H1 (cell line): ENCODE measurements around the gene DEPP1. TPM values are rescaled to one million over a fixed set of nuclear protein-coding genes. Genes with fewer than 3 reads are reported as not detected.

ENCODE experiments used
- CTCF ChIA-PET: fragments of 300-600 bp; sonication (Branson Sonifier 250); formaldehyde crosslinking; loops from one replicate; lab custom pipeline; 2021; ENCODE audit not compliant: partially characterized antibody; lab: Charles Lee
- POLR2A ChIA-PET: fragments of 300-600 bp; sonication (Branson Sonifier 250); formaldehyde crosslinking; loops from one replicate; lab custom pipeline; 2021; ENCODE audit warnings: inconsistent platforms; ENCODE audit not compliant: partially characterized antibody; lab: Charles Lee
- DNase-seq, 2 experiments: peaks; one replicate each; pipeline versions ENCODE4 v3.0.0 to v3.0.0-alpha.2; 2010 to 2022; ENCODE audit warnings: low spot score in 2 of 2, low read depth in 1 of 2, mixed read lengths in 1 of 2
- FAIRE-seq: peaks from 2 replicates; lab custom pipeline; 2011; peaks lifted over from hg19 to GRCh38; lab: Jason Lieb, UNC
- H2AFZ ChIP-seq: 2 replicates; pipeline ENCODE4 v1.8.1; 2012; ENCODE audit warnings: low read length, inconsistent platforms
- H2AK5ac ChIP-seq: 2 replicates; pipeline ENCODE4 v1.6.1; 2013; ENCODE audit warnings: low read depth, low read length
- H2BK120ac ChIP-seq: replicated peaks from 2 replicates; pipeline ENCODE3; 2013; ENCODE audit warnings: low read depth, low read length, inconsistent platforms
- H2BK12ac ChIP-seq: 2 replicates; pipeline ENCODE4 v1.6.1; 2013; ENCODE audit warnings: low read depth, low read length
- H2BK15ac ChIP-seq: 2 replicates; pipeline ENCODE4 v1.6.1; 2013; ENCODE audit warnings: low read length
- H2BK20ac ChIP-seq: 2 replicates; pipeline ENCODE4 v1.6.1; 2013; ENCODE audit warnings: low read length
- H2BK5ac ChIP-seq: 2 replicates; pipeline ENCODE4 v1.6.1; 2013; ENCODE audit warnings: low read depth, low read length
- H3K14ac ChIP-seq: 2 replicates; pipeline ENCODE4 v1.6.1; 2013; ENCODE audit warnings: inconsistent platforms; ENCODE audit not compliant: insufficient read length
- H3K18ac ChIP-seq: 2 replicates; pipeline ENCODE4 v1.6.1; 2013; ENCODE audit warnings: low read length; ENCODE audit errors: extremely low read depth
- H3K23ac ChIP-seq: 2 replicates; pipeline ENCODE4 v1.6.1; 2013; ENCODE audit warnings: inconsistent platforms; ENCODE audit not compliant: insufficient read length
- H3K23me2 ChIP-seq: 2 replicates; pipeline ENCODE4 v1.6.1; 2013; ENCODE audit warnings: low read depth, low read length
- H3K27ac ChIP-seq: 2 replicates; pipeline ENCODE4 v1.6.1; 2011; ENCODE audit warnings: low read depth, low read length, inconsistent platforms
- H3K27me3 ChIP-seq, 4 experiments: replicated peaks in 1 of 4; 1 replicate in 1 of 4; 2 replicates in 3 of 4; pipeline versions ENCODE4 v1.6.1 to v1.8.1; 2011 to 2013; ENCODE audit warnings: low read length in 3 of 4, mild to moderate bottlenecking in 3 of 4, inconsistent platforms in 2 of 4, mixed read lengths in 2 of 4, moderate library complexity in 1 of 4; ENCODE audit not compliant: control insufficient read depth in 3 of 4, insufficient read depth in 3 of 4; ENCODE audit errors: extremely low read depth in 1 of 4
- H3K36me3 ChIP-seq, 4 experiments: 2 replicates each; pipeline versions ENCODE4 v1.6.1 to v1.8.1; 2011 to 2013; ENCODE audit warnings: mild to moderate bottlenecking in 4 of 4, low read length in 3 of 4, moderate library complexity in 2 of 4, control low read depth in 1 of 4, inconsistent platforms in 1 of 4; ENCODE audit not compliant: insufficient read depth in 4 of 4, control insufficient read depth in 2 of 4
- H3K4ac ChIP-seq: replicated peaks from 2 replicates; pipeline ENCODE3; 2013; ENCODE audit warnings: low read length, low read depth, mixed read lengths, inconsistent platforms; ENCODE audit not compliant: insufficient read length
- H3K4me1 ChIP-seq, 4 experiments: replicated peaks in 1 of 4; 1 replicate in 1 of 4; 2 replicates in 3 of 4; pipeline versions ENCODE4 v1.6.1 to v1.8.1; 2011 to 2013; ENCODE audit warnings: low read length in 3 of 4, inconsistent platforms in 2 of 4, mixed read lengths in 1 of 4; ENCODE audit not compliant: insufficient read depth in 4 of 4, control insufficient read depth in 3 of 4
- H3K4me2 ChIP-seq, 2 experiments: 2 replicates each; pipeline versions ENCODE4 v1.6.1 to v1.8.1; 2011 to 2013; ENCODE audit warnings: low read depth in 2 of 2, low read length in 2 of 2, control low read depth in 1 of 2, inconsistent platforms in 1 of 2, mild to moderate bottlenecking in 1 of 2; ENCODE audit not compliant: insufficient read depth in 1 of 2
- H3K4me3 ChIP-seq, 4 experiments: fragments of 200-600, 300-600 bp in 1 of 4; sonication (generic), shearing (Covaris generic), sonication (Bioruptor Twin) in 1 of 4; 2 replicates each; pipeline versions ENCODE4 v1.5.1 to v1.8.1; 2011 to 2016; ENCODE audit warnings: low read length in 4 of 4, low read depth in 3 of 4, control low read depth in 2 of 4, inconsistent platforms in 2 of 4, mild to moderate bottlenecking in 2 of 4, mixed read lengths in 1 of 4, moderate library complexity in 1 of 4; ENCODE audit not compliant: insufficient read depth in 2 of 4; ENCODE audit errors: extremely low read depth in 1 of 4
- H3K56ac ChIP-seq: replicated peaks from 2 replicates; pipeline ENCODE3; 2013; ENCODE audit warnings: low read depth, mild to moderate bottlenecking, mixed read lengths, low read length, inconsistent platforms; ENCODE audit not compliant: insufficient read length
- H3K79me1 ChIP-seq: 2 replicates; pipeline ENCODE4 v1.6.1; 2013; ENCODE audit warnings: low read depth, low read length, control low read depth
- H3K79me2 ChIP-seq, 2 experiments: 2 replicates each; pipeline versions ENCODE4 v1.6.1 to v1.8.1; 2012 to 2013; ENCODE audit warnings: low read length in 2 of 2, mild to moderate bottlenecking in 2 of 2, inconsistent platforms in 1 of 2; ENCODE audit not compliant: insufficient read depth in 2 of 2, control insufficient read depth in 1 of 2
- H3K9ac ChIP-seq, 4 experiments: replicated peaks in 1 of 4; 1 replicate in 1 of 4; 2 replicates in 3 of 4; pipeline versions ENCODE4 v1.6.1 to v1.8.1; 2011 to 2013; ENCODE audit warnings: low read depth in 3 of 4, low read length in 3 of 4, control low read depth in 2 of 4, mild to moderate bottlenecking in 2 of 4, moderate library complexity in 2 of 4, inconsistent platforms in 1 of 4; ENCODE audit errors: extremely low read depth in 1 of 4
- H3K9me3 ChIP-seq, 2 experiments: 2 replicates each; pipeline versions ENCODE4 v1.6.1 to v1.8.1; 2012 to 2013; ENCODE audit warnings: mild to moderate bottlenecking in 2 of 2, moderate library complexity in 2 of 2, control low read depth in 1 of 2, inconsistent platforms in 1 of 2, low read depth in 1 of 2, low read length in 1 of 2, mixed read lengths in 1 of 2; ENCODE audit not compliant: insufficient read depth in 2 of 2
- H4K20me1 ChIP-seq, 2 experiments: replicated peaks in 1 of 2; 2 replicates each; pipeline versions ENCODE3 to v1.8.1; 2011 to 2013; ENCODE audit warnings: inconsistent platforms in 2 of 2, low read length in 2 of 2, mild to moderate bottlenecking in 1 of 2; ENCODE audit not compliant: insufficient read depth in 2 of 2, control insufficient read depth in 1 of 2
- H4K5ac ChIP-seq: 2 replicates; pipeline ENCODE4 v1.6.1; 2013; ENCODE audit warnings: low read length, low read depth, mixed read lengths, inconsistent platforms; ENCODE audit not compliant: insufficient read length
- H4K8ac ChIP-seq: 2 replicates; pipeline ENCODE4 v1.8.0; 2013; ENCODE audit warnings: mild to moderate bottlenecking, moderate library complexity, low read length, inconsistent platforms; ENCODE audit not compliant: insufficient read depth; ENCODE audit errors: extremely low read depth
- H4K91ac ChIP-seq: replicated peaks from 2 replicates; pipeline ENCODE3; 2013; ENCODE audit warnings: low read length, mixed read lengths, inconsistent platforms; ENCODE audit not compliant: insufficient read length
- BRCA1 ChIP-seq: IDR thresholded peaks from 2 replicates; pipeline ENCODE4 v1.6.1; 2012; ENCODE audit warnings: low read depth, low read length, improper control_type of control experiment
- CHD2 ChIP-seq: IDR thresholded peaks from 2 replicates; pipeline ENCODE4 v1.6.1; 2012; ENCODE audit warnings: low read length, improper control_type of control experiment
- SRF ChIP-seq: IDR thresholded peaks from 2 replicates; pipeline ENCODE4 v1.6.1; 2011; ENCODE audit warnings: mild to moderate bottlenecking, low read depth, low read length, moderate library complexity
- WGBS, 2 experiments: shearing (Covaris generic) in 1 of 2; methylation state at CpG; one replicate each; pipeline versions ENCODE4 v1.1.6 to v1.1.7; 2013 to 2015; ENCODE audit warnings: low lambda C conversion rate in 2 of 2, mixed read lengths in 2 of 2, inconsistent platforms in 1 of 2, low coverage in 1 of 2, missing lambda C conversion rate in 1 of 2; ENCODE audit not compliant: insufficient replicate concordance in 2 of 2, insufficient coverage in 1 of 2, insufficient read length in 1 of 2; ENCODE audit errors: extremely low coverage in 1 of 2, missing lambda C conversion rate in 1 of 2; 5-methylcytosine and 5-hydroxymethylcytosine counted together
- polyA plus RNA-seq, 7 experiments: library from polyadenylated mRNA; depleted of rRNA in 3 of 7; stranded (reverse) in 5 of 7; unstranded in 2 of 7; fragments of >200 nt in 5 of 7; fragments of 200-250 nt in 2 of 7; gene quantifications; 1 replicate in 5 of 7; 2 replicates in 1 of 7; 4 replicates in 1 of 7; pipeline versions ENCODE4 v1.2.1 to v1.2.3, GENCODE V29; 2011 to 2013; ENCODE audit warnings: missing spikeins in 2 of 7, mixed read lengths in 2 of 7
- total RNA-seq: library from RNA; stranded (reverse); fragmentation: NEBNext Ultra II Directional; extraction: Animal tissue kit (Norgen Biotek cat#: 25700); gene quantifications from 2 replicates; pipeline ENCODE4 v1.2.1, GENCODE V29; 2021
- TF ChIP-seq, protein P1 (sequence below): IDR thresholded peaks from 2 replicates; pipeline ENCODE4 v1.6.1; 2011; ENCODE audit warnings: low read length, improper control_type of control experiment

Gene DEPP1
- total and polyA plus RNA-seq, 2 of the 8 experiments (the other 6 are each of a cell fraction or from before 2014, with no cell fraction given) = 0.67 to 4.5 TPM

DNA sequence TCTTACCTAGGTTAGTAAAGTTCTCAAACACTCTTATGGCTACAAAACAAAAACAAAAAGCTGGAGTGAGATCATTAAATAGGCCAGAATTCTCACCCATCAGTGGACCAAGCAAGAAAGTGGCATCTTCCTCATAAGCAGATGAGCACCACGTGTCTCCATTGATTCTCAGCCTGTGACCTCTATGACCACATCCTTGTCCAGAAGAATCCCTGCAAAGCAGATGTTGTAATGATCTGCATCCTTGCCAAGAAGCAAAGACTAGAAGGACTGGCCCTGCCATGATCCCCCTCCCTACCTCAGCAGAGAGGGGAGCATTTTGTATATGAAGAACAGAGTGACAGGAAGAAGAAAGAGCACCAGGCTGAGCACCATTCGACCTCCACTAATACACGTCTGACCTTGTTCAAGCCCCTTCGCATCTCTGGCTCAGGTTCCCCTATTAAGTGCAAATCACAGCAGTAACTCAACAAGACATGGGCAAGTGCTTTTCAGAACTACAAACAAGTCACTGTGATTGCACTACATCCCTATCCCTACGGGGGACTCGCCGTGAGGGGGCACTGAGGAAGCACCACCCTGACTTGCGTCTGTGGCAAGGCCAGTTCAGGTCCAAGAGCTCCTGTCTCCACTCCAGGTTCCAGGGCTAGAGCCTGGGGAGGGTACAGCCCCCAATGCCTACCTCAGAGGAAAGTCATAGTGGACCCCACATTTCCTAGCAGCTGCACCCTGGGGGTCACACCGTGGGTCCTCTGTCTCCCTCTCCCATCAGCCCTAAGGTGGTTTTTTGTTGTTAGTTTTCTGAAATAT, 41.2 kb downstream of the DEPP1 start:
- Histone ChIP-seq H4K8ac (no peak overlapping the region), H2BK20ac (no peak overlapping the region), H2BK120ac (no peak overlapping the region), H3K36me3 (no peaks in the 10 kb centered on the region), H3K79me1 (no peaks in the 10 kb centered on the region), H3K27me3 (no peaks in the 10 kb centered on the region; a peak in 2 of 7 replicates), H2BK15ac (no peak overlapping the region), H4K5ac (no peak overlapping the region), H3K18ac (no peak overlapping the region), H3K4ac (no peak overlapping the region), H3K27ac (no peak overlapping the region), H3K14ac (no peak overlapping the region), H2BK5ac (no peak overlapping the region), H2BK12ac (no peak overlapping the region), H3K4me2 (no peak overlapping the region), H3K23me2 (no peaks in the 10 kb centered on the region), H3K4me3 (no peak overlapping the region), H4K20me1 (no peaks in the 10 kb centered on the region), H2AK5ac (no peak overlapping the region), H3K56ac (no peak overlapping the region), H3K4me1 (peaks cover 0 to 5% (median under 1%) of the 10 kb centered on the region in 4 experiments; a peak in 2 of 7 replicates), H3K79me2 (no peaks in the 10 kb centered on the region), H2AFZ (no peak overlapping the region), H3K23ac (no peak overlapping the region), H4K91ac (no peak overlapping the region), H3K9ac (no peak overlapping the region), H3K9me3 (no peaks in the 10 kb centered on the region)
- WGBS, 2 experiments = 93% methylated on average over 9 of the region's 9 CpGs; no CpG with 5 or more reads in 1 of the 2 experiments
- ChIA-PET CTCF (interaction anchor here (1.3 to 10.3 kb wide), 5 partner anchors 9 to 50 kb away, joined by 4 to 119 read pairs (median 117); no protein-coding TSS in a partner anchor), POLR2A (no interaction called here)
- TF ChIP-seq, protein P1, sequence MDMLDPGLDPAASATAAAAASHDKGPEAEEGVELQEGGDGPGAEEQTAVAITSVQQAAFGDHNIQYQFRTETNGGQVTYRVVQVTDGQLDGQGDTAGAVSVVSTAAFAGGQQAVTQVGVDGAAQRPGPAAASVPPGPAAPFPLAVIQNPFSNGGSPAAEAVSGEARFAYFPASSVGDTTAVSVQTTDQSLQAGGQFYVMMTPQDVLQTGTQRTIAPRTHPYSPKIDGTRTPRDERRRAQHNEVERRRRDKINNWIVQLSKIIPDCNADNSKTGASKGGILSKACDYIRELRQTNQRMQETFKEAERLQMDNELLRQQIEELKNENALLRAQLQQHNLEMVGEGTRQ = no peak
- TF ChIP-seq BRCA1 (no peak), SRF (no peak), CHD2 (no peak)
- DNase-seq (peak in 1 of 2 experiments; percentile 33), FAIRE-seq (no peak)
